DOHH2 (cell line): ENCODE results near the gene TM4SF4.

Experiments
- H3F3A ChIP-seq: fragments of 200-600 bp; sonication (generic), shearing (Covaris generic); 2 replicates; pipeline ENCODE4 v1.6.0; 2016; ENCODE audit warnings: antibody characterized with exemption, mild to moderate bottlenecking; ENCODE audit not compliant: control insufficient read depth, insufficient read depth
- H3K27ac ChIP-seq: fragments of 200-600 bp; sonication (generic); 2 replicates; pipeline ENCODE4 v1.5.1; 2014; ENCODE audit warnings: low read depth, mild to moderate bottlenecking, low read length, moderate library complexity
- H3K27me3 ChIP-seq: fragments of 200-600 bp; sonication (generic); 2 replicates; pipeline ENCODE4 v1.6.1; 2014; ENCODE audit warnings: mild to moderate bottlenecking, low read length, mixed read lengths; ENCODE audit not compliant: control insufficient read depth
- H3K36me3 ChIP-seq: fragments of 200-600 bp; sonication (generic); 2 replicates; pipeline ENCODE4 v1.6.1; 2014; ENCODE audit warnings: mild to moderate bottlenecking, low read length, moderate library complexity, mixed read lengths; ENCODE audit not compliant: control insufficient read depth
- H3K4me1 ChIP-seq: fragments of 200-600 bp; sonication (generic); 2 replicates; pipeline ENCODE4 v1.6.1; 2014; ENCODE audit warnings: mild to moderate bottlenecking, low read length, mixed read lengths; ENCODE audit not compliant: control insufficient read depth
- H3K4me2 ChIP-seq: fragments of 200-600 bp; sonication (generic); 2 replicates; pipeline ENCODE4 v1.6.0; 2014; ENCODE audit warnings: mild to moderate bottlenecking, low read length, moderate library complexity
- H3K4me3 ChIP-seq: fragments of 200-600 bp; sonication (generic); 2 replicates; pipeline ENCODE4 v1.5.1; 2014; ENCODE audit warnings: mild to moderate bottlenecking, low read length, mixed read lengths
- H3K79me2 ChIP-seq: fragments of 200-600 bp; sonication (generic); 2 replicates; pipeline ENCODE4 v1.6.1; 2014; ENCODE audit warnings: mild to moderate bottlenecking, low read length, mixed read lengths; ENCODE audit not compliant: control insufficient read depth
- H3K9me2 ChIP-seq: fragments of 200-600 bp; sonication (generic); replicated peaks from 2 replicates; pipeline ENCODE4 v1.6.1; 2014; ENCODE audit warnings: mild to moderate bottlenecking, low read length, mixed read lengths; ENCODE audit not compliant: control insufficient read depth
- H3K9me3 ChIP-seq: fragments of 200-600 bp; sonication (generic); 2 replicates; pipeline ENCODE4 v1.6.1; 2014; ENCODE audit warnings: antibody characterized with exemption, low read length, mixed read lengths; ENCODE audit not compliant: control insufficient read depth, insufficient read depth
- H4K20me1 ChIP-seq: fragments of 200-600 bp; sonication (generic); 2 replicates; pipeline ENCODE4 v1.6.0; 2014; ENCODE audit warnings: low read depth, mild to moderate bottlenecking, antibody characterized with exemption, low read length, moderate library complexity; ENCODE audit not compliant: control insufficient read depth, insufficient read depth
- CTCF ChIP-seq: fragments of 200-600 bp; sonication (generic); IDR thresholded peaks from one replicate; pipeline ENCODE4 v1.5.1; 2014; ENCODE audit warnings: antibody characterized with exemption, mild to moderate bottlenecking, low read depth, low read length; ENCODE audit not compliant: poor library complexity, severe bottlenecking
- EZH2phosphoT487 ChIP-seq: fragments of 200-600 bp; sonication (generic); IDR thresholded peaks from 2 replicates; pipeline ENCODE4 v1.6.1; 2017; ENCODE audit warnings: borderline replicate concordance, mild to moderate bottlenecking, antibody characterized with exemption, low read length, moderate library complexity, mixed read lengths

TM4SF4 gene

GRCh38 chr3:149481491-149481890, 7.0 kb downstream of the TM4SF4 start:
- Histone ChIP-seq H3K9me2 (no peaks in the 10 kb centered on the region), H3K27ac (no peak overlapping the region)

GRCh38 chr3:149486726-149487125, 12.2 kb downstream of the TM4SF4 start:
- Histone ChIP-seq H3K36me3 (no peaks in the 10 kb centered on the region), H3K9me2 (no peaks in the 10 kb centered on the region), H4K20me1 (no peaks in the 10 kb centered on the region), H3K27ac (no peak overlapping the region), H3K4me3 (no peak overlapping the region), H3K4me1 (no peaks in the 10 kb centered on the region), H3K79me2 (no peaks in the 10 kb centered on the region), H3F3A (no peaks in the 10 kb centered on the region), H3K27me3 (no peaks in the 10 kb centered on the region; the same call in 1 of the 2 replicates), H3K4me2 (no peak overlapping the region), H3K9me3 (no peaks in the 10 kb centered on the region)
- TF ChIP-seq EZH2phosphoT487 (no peak), CTCF (no peak)

More at GRCh38 chr3:149481491-149481890, 7.0 kb downstream of the TM4SF4 start:
- Histone ChIP-seq H3F3A (no peaks in the 10 kb centered on the region), H3K4me3 (no peak overlapping the region), H3K79me2 (no peaks in the 10 kb centered on the region), H3K36me3 (no peaks in the 10 kb centered on the region), H3K9me3 (no peaks in the 10 kb centered on the region), H3K27me3 (no peaks in the 10 kb centered on the region), H4K20me1 (no peaks in the 10 kb centered on the region), H3K4me1 (no peaks in the 10 kb centered on the region), H3K4me2 (no peak overlapping the region)
- no peak for TF ChIP-seq CTCF
- TF ChIP-seq EZH2phosphoT487, result no peak

- Histone ChIP-seq H3K79me2 (no peaks in the 10 kb centered on the region), H3K9me2 (no peaks in the 10 kb centered on the region), H3K4me3 (no peak overlapping the region), H3K27me3 (peaks cover 1% of the 10 kb centered on the region; the same call in 1 of the 2 replicates), H3F3A (no peaks in the 10 kb centered on the region), H3K27ac (no peak overlapping the region), H4K20me1 (no peaks in the 10 kb centered on the region), H3K36me3 (no peaks in the 10 kb centered on the region), H3K4me1 (no peaks in the 10 kb centered on the region), H3K9me3 (no peaks in the 10 kb centered on the region), H3K4me2 (no peak overlapping the region)
- no peak for TF ChIP-seq EZH2phosphoT487
- TF ChIP-seq CTCF, result peak; percentile 88
Observed at GRCh38 chr3:149487598-149488197, 13.2 kb downstream of the TM4SF4 start.
